ACC112 (cell line): ENCODE data around the gene ASCC1.
"Not testable (repeated sequence)": the region's sequence is repeated elsewhere in the genome, so short reads cannot be mapped to it uniquely, and the experiment has no call there.

Source experiments
- H2AFZ ChIP-seq: fragments of 200-600 bp; sonication (generic); one replicate; pipeline ENCODE4 v1.6.0; 2017; ENCODE audit warnings: antibody characterized with exemption, low read length; ENCODE audit not compliant: unreplicated experiment
- H3K27ac ChIP-seq: fragments of 200-600 bp; sonication (generic); 2 replicates; pipeline ENCODE4 v1.5.1; 2014; ENCODE audit warnings: low read depth, mild to moderate bottlenecking, antibody characterized with exemption, low read length, moderate library complexity
- H3K27me3 ChIP-seq: fragments of 200-600 bp; sonication (generic); 2 replicates; pipeline ENCODE4 v1.6.1; 2014; ENCODE audit warnings: mild to moderate bottlenecking, antibody characterized with exemption, low read length, moderate library complexity, mixed read lengths; ENCODE audit not compliant: insufficient read depth
- H3K36me3 ChIP-seq: fragments of 200-600 bp; sonication (generic); 2 replicates; pipeline ENCODE4 v1.6.1; 2016; ENCODE audit warnings: mild to moderate bottlenecking, antibody characterized with exemption, low read length, moderate library complexity, mixed read lengths; ENCODE audit not compliant: insufficient read depth
- H3K4me1 ChIP-seq: fragments of 200-600 bp; sonication (generic); one replicate; pipeline ENCODE4 v1.6.1; 2016; ENCODE audit warnings: low read length, mixed read lengths; ENCODE audit not compliant: insufficient read depth, unreplicated experiment, control insufficient read depth
- H3K4me3 ChIP-seq: fragments of 200-600 bp; sonication (generic); 2 replicates; pipeline ENCODE4 v1.5.1; 2014; ENCODE audit warnings: mild to moderate bottlenecking, low read depth, low read length
- H3K79me2 ChIP-seq: fragments of 200-600 bp; sonication (generic); one replicate; pipeline ENCODE4 v1.6.0; 2016; ENCODE audit warnings: low read length; ENCODE audit not compliant: control insufficient read depth, unreplicated experiment, insufficient read depth

The ASCC1 gene

DNA sequence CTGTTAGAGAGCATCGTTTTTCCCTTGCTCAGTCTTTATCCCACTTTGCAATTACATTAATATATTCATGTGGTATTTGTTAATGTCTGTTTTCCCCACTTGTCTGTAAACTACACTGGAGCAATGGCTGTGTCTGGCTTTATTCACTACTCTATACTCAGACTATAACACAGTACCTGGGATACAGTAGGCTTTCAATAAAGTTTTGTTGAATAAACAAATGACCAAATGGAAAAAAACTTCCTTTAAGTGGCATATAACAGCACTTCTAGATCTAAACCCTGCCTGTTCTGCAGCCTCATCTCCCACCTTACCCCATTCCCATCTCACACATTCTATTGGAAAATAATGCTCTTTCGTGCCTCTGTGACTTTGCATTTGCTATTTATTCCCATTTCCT is 70.4 kb downstream of the ASCC1 start:
- H2AFZ ChIP-seq = no peak overlapping the region
- no peak overlapping the region for H3K27ac ChIP-seq

GRCh38 chr10:72140850-72141249 is 75.2 kb downstream of the ASCC1 start:
- Histone ChIP-seq H3K4me3 (no peak overlapping the region), H3K4me1 (no peaks in the 10 kb centered on the region), H3K36me3 (0 out of 2 replicates have a peak, but pooled peaks cover 4% of the 10 kb centered on the region), H3K27ac (no peak overlapping the region), H2AFZ (no peak overlapping the region), H3K79me2 (no peaks in the 10 kb centered on the region), H3K27me3 (no peaks in the 10 kb centered on the region)

More for the DNA sequence above, 70.4 kb downstream of the ASCC1 start:
- Histone ChIP-seq H3K36me3 (no peaks in the 10 kb centered on the region), H3K4me3 (no peak overlapping the region), H3K79me2 (no peaks in the 10 kb centered on the region), H3K4me1 (no peaks in the 10 kb centered on the region), H3K27me3 (no peaks in the 10 kb centered on the region)

DNA sequence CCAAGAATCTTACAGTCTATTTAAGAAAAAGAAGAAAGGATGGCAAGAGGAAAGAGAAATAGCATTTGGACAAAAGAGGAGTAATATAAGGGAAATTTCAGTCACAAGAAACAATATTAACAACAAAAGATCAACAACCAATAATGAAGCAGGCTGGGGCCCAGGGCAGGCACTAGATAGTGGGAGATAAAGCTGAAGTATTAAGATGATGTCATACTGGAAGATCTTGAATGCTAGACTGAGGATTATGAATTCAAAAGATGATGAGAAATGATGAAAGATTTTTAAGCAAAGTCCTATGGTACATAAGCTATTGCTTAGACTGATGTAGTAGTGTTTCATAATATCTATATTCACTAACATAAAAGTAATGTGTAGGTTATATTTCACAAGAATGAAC is 75.9 kb downstream of the ASCC1 start:
- no peak overlapping the region for H3K27ac ChIP-seq
- H3K79me2 ChIP-seq = no peaks in the 10 kb centered on the region
- H3K4me1 ChIP-seq = no peaks in the 10 kb centered on the region
- no peak overlapping the region for H2AFZ ChIP-seq
- H3K36me3 ChIP-seq = 0 out of 2 replicates have a peak, but pooled peaks cover 8% of the 10 kb centered on the region
- no peaks in the 10 kb centered on the region for H3K27me3 ChIP-seq
- H3K4me3 ChIP-seq = no peak overlapping the region

GRCh38 chr10:72137583-72137982 is 78.5 kb downstream of the ASCC1 start:
- Histone ChIP-seq H3K36me3 (0 out of 2 replicates have a peak, but pooled peaks cover 8% of the 10 kb centered on the region), H3K4me3 (no peak overlapping the region), H3K79me2 (no peaks in the 10 kb centered on the region), H3K4me1 (peaks cover 12% of the 10 kb centered on the region), H3K27ac (no peak overlapping the region), H3K27me3 (no peaks in the 10 kb centered on the region), H2AFZ (no peak overlapping the region)

DNA sequence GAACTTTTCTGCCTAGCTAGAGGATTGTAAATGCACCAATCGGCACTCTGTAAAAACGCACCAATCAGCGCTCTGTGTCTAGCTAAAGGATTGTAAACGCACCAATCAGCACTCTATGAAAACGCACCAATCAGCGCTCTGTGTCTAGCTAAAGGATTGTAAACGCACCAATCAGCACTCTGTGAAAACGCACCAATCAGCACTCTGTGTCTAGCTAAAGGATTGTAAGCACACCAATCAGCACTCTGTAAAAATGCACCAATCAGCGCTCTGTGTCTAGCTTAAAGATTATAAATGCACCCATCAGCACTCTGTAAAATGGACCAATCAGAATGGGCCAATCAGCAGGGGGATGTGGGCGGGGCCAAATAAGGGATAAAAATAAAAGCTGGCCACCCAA is 79.9 kb downstream of the ASCC1 start:
- not testable (repeated sequence) for H3K79me2 ChIP-seq, H3K4me3 ChIP-seq, H2AFZ ChIP-seq, H3K27ac ChIP-seq, H3K36me3 ChIP-seq, H3K27me3 ChIP-seq
- H3K4me1 ChIP-seq = peaks cover 12% of the 10 kb centered on the region

DNA sequence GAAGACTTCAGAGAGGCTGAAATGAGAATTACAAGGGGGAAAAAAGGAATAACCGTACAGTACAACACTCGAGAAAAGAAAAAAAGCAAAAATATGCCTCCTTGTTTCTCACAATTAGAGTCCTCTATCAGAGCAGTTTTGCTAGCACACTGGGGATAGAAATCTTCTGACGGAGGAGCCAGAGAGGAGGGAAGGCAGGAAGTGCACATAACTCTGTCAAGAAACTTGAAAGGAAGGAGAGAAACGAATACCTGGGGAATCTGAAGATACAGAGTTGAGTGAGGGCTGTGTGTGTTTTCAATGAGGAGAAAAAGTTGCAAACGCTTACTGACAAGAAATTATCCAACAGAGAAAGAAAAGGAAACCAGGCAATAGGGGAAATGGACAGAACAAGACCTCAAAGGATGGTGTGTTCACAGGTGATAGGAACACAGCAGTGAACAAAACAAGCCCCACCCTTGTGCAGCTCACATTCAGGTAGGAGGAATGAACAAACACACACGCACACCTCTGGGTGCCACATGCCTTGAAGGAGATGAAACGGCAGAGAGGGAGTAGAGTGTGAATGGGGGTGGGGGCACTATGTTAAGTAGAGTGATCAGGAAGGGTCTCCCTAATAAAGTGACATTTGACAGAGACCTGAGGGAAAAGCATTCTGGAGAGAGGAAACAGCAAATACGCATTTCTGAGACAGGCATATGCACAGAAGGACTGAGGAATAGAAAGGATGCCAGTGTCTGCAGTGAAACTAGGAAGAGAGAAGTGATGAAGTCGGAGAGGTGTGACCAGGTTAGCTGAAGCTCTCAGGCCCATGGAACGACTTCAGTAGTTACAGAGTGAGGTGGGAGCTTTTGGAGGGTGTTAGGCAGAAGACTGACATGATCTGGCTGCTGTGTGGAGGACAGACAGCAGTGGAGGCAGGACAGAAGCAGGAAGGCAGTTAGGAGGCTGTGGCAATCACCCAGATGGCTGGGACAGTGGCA is 81.0 kb downstream of the ASCC1 start:
- Histone ChIP-seq H3K27me3 (no peaks in the 10 kb centered on the region), H2AFZ (no peak overlapping the region), H3K79me2 (no peaks in the 10 kb centered on the region), H3K4me1 (peaks cover 12% of the 10 kb centered on the region), H3K27ac (no peak overlapping the region), H3K36me3 (0 out of 2 replicates have a peak, but pooled peaks cover 8% of the 10 kb centered on the region), H3K4me3 (no peak overlapping the region)

DNA sequence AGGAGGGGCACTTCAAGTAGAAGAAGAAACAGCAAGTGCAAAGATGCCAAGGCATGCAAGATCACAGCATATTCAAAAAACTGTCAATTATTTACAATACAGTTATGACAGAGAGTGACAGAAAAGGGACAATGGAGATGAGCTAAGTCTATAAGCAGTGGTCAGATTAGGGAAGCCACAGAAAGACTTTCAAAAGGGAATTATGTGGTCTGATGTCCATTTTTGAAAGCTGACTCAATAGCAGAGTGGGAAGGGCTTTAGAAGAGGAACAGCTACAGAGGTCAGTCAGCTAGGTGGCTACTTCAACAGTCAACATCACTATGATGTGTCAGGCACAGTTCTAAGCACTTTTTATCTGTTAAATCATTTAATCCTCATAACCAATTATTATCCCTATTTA is 82.6 kb downstream of the ASCC1 start:
- H3K36me3 ChIP-seq = 0 out of 2 replicates have a peak, but pooled peaks cover 8% of the 10 kb centered on the region
- H2AFZ ChIP-seq = no peak overlapping the region
- no peak overlapping the region for H3K27ac ChIP-seq
- no peaks in the 10 kb centered on the region for H3K79me2 ChIP-seq
- no peaks in the 10 kb centered on the region for H3K27me3 ChIP-seq
- H3K4me1 ChIP-seq = peaks cover 12% of the 10 kb centered on the region
- no peak overlapping the region for H3K4me3 ChIP-seq

GRCh38 chr10:72132854-72133253 is 83.2 kb downstream of the ASCC1 start:
- Histone ChIP-seq H3K36me3 (0 out of 2 replicates have a peak, but pooled peaks cover 8% of the 10 kb centered on the region), H3K27me3 (no peaks in the 10 kb centered on the region), H3K27ac (no peak overlapping the region), H3K4me3 (no peak overlapping the region), H3K4me1 (peaks cover 12% of the 10 kb centered on the region), H2AFZ (no peak overlapping the region), H3K79me2 (no peaks in the 10 kb centered on the region)

- Histone ChIP-seq H3K27ac (no peak overlapping the region), H3K36me3 (no peaks in the 10 kb centered on the region), H3K4me1 (peaks cover 5% of the 10 kb centered on the region), H3K4me3 (no peak overlapping the region), H2AFZ (no peak overlapping the region), H3K79me2 (no peaks in the 10 kb centered on the region), H3K27me3 (no peaks in the 10 kb centered on the region)
Measured at GRCh38 chr10:72127571-72127970, 88.5 kb downstream of the ASCC1 start.

DNA sequence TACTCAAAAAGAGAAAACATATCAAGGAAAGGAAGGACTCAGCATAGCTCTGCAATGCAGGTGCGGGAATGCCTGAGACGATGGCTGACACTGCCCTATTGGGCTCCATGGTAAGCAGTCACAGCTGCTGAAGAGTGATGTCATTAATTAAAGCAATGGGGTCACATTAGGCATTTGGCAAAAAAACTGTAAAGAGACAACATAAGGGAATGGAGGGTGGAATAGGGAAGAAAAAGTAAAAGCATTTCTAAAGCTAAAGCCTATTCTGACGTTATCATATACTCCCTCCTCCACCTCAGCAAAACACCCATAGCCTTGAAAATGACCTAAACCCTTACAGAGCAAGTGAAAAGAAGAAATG is 89.2 kb downstream of the ASCC1 start:
- no peak overlapping the region for H3K27ac ChIP-seq
- no peaks in the 10 kb centered on the region for H3K79me2 ChIP-seq
- H3K27me3 ChIP-seq = no peaks in the 10 kb centered on the region
- no peaks in the 10 kb centered on the region for H3K36me3 ChIP-seq
- no peak overlapping the region for H2AFZ ChIP-seq
- H3K4me1 ChIP-seq = peaks cover 5% of the 10 kb centered on the region
- no peak overlapping the region for H3K4me3 ChIP-seq
